Stimulated activated CD4-positive, alpha-beta T cell treated with anti-CD3 and anti-CD28 coated beads, Interleukin-15, amount 100 ng/mL, for 48 hours (primary cell): ENCODE data around the gene ADRA2C.

Experiments
- DNase-seq, 2 donors: peaks; one replicate each; pipeline ENCODE4 v3.0.0-alpha.2; 2020; ENCODE audit warnings: low read depth in 2 of 2

ADRA2C gene

DNA sequence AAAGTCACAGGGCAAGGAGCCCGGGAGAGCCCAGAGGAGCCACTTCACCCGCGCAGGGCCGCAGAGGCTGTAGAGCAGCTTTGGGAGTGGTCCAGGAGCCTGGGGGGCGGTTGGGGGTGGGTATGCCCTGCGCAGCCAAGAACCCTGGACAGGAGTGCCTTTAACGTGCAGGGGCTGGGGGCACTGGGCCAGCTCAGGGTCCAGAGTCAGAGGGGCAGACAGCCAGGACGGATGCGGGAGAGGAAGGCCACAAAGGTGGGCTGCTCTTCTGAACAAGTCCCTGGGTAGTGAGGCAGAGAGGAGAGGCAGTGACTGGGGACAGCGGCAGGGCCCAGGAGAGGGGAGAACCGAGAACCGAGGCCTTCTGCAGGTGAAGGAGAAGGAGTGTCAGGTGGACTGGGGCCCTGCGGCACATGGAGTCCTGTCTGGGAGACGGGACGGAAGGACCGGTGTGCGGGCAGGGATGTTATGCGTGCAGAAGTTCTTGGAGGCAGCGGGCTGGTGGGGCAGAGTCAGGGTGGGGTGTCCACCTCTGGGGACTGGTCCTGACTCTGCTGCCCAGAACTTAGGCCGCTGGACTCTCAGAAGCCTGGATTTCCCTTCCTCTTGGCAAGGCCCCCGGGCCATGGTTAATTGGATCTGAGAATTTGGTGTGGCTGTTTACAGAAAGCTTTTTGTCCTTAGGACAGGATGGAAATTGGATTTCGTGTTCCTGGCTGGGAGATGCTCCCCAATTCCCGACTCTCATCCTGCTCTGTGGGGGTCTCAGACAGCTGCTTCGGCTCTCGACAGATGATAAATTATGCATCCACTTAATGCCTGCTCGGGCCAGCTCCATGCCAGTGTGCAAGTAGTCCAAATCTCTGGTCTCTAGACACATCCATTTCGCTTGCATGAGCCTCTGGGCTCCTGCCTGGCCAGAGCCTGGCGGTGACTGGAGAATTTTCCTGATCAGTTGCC is 31.9 kb downstream of the ADRA2C start:
- no peak for DNase-seq

DNA sequence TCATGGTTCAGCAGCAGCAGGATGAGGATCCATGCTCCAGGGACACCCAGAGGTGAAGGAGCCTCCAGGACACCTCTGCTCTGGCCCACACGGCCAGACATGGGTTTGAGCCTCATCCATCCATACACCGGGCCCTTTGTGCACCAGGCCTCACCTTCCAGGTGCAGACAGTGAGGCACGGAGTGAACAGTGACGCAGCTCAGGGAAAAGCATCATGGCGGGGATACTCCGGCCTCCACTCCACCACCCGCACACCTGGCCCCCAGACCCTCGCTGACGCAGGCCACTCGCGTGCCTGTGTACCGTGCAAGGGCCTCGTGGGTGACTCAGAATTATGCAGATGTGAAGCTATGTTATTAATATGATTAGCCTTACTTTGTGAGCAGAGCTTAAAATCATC is 33.3 kb downstream of the ADRA2C start:
- DNase-seq, result no peak

DNA sequence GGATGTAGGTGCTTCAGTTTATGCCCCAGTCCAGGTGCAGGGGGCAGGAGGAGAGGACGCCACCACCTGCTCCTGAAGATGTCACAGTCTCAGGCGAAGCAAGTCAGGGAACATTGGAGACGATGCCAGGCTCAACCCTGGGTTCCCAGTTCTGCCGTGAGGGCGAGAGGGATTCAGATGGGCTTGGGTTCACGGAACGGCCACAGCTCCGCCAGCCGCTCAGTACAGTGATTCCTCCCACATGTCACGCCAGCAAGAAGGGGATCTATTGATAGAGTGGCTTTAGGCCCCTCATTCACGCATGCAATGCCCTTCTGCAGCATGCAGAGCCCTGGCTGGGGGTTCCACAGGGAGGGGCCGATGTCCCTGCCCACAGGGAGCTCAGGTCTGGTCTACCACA is 34.2 kb downstream of the ADRA2C start:
- no peak for DNase-seq

DNA sequence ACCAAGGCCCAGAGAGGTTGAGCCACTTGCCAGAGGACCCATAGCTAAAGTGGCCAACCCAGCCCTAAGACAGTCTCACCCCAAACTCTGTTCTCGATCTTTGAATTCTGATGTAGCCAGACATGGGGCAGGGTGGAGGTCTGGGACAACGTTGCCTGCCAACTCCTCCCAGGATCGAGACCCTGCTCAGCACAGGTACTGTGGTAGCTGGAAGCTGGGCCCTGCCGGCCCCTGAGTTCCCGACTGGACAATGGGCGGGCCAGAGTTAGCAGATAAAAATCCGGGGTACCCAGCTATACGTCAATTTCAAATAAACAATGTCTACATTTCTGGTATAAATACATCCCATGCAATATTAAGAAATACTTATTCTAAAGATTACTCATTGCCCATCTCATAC is 35.3 kb downstream of the ADRA2C start:
- no peak for DNase-seq

DNA sequence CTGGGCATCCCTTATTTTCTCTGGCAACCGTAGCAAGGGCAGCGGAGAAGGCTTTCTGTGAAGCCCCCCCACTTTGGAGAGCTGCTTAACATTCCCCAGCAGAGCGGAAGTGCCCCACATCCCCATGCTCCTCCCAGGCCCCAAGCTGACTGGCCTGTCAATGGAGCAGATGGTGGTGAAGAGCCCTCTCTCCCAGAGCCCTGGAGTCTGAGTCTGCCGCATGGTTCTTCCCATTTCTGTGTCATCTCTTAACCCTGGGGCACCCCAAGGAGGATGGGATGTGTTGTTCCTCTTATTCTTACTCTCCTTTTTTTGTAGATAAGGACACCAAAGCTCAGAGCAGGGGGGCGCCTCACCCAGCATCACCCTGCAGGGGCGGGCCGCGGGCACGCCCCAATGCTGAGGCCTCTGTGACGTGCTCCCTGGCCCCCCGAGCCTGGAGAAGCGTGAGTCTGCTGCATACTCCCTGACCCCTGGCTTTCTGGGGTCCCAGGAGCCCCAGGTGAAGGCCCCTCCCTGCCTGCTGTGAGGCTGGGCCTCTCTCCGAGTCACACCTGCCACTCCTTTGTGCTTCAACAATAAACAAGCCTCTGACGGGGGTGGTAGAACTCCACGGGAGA is 35.9 kb downstream of the ADRA2C start:
- DNase-seq, result no peak

DNA sequence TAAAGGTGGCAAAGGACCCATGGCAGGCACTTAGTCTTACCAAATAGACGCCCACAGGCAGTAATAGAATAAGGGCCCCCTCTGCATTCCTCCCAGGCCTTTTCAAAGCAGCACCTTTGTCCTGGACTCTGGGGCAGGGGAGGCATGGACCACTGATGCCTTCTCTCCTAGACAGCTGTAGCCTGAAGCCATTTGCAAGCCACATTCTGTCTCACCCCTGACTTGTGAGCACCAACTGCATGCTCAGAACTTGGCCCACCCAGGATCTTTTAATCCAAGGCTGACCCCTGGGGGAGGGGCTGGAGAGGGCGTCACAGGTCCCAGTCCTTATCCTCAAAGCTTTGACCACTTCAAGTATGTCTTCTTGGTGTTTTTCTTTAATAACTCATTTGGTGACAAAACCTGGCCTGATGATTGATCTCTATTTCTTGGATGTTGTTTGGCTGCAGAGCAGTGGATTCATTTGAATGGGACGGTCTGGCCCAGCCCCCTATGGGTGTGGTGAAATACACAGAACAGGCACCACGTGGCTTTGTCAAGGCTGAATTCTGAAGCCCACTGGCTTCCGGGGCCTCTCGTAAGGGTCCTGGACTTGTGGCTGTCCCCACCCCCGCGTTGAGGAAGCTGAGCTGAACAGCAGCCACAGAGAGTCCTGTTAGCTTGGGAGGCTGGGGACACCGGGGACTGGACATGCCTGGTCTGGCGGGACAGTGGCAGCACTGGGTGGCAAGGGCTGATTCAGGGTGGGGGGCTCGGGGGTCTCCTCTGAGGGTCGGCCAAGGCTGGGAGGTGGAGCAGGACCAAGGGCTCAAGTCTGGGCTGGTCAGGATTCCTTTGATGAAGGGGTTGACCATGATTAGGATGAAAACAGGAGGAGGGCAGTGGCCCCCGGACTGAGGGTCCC is 36.6 kb downstream of the ADRA2C start:
- DNase-seq, result no peak

DNA sequence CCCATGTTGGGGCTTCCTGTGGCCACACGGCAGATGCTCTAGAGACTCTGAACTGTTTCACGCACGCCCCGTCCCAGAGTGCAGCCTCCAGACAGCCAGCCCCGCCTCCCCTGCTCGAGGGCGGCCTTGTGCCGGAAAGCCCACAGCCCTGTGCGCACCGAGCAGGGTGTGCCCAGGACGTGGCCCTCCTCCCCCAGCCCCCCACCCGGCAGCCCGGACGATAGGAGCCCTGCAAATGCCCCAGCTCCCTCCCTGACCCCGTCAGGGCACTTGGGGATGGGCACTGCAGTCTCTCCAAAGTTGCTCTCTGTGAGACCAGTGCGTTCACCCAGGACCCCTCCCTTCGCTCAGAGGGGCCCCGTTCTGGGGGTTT is 37.3 kb downstream of the ADRA2C start:
- no peak for DNase-seq

DNA sequence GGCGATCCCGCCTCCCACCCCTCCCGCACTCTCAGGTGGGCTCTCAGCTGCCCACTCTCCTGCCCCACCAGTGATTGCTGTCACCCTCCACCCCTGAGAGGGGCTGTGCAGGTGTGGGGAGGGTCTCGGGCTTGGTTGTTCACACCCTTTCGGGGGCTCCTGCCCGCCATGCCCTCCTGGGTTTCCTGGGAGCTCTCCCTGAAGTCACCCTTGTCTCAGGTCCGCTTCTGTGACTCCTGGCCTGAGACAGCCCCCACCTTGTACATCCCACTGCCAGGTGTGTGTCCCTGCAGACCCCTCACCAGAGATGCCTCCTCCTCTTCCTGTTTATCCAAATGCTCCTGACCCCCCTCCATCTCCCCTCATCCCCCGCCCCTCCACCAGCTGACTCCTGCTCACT is 37.8 kb downstream of the ADRA2C start:
- DNase-seq, result no peak

DNA sequence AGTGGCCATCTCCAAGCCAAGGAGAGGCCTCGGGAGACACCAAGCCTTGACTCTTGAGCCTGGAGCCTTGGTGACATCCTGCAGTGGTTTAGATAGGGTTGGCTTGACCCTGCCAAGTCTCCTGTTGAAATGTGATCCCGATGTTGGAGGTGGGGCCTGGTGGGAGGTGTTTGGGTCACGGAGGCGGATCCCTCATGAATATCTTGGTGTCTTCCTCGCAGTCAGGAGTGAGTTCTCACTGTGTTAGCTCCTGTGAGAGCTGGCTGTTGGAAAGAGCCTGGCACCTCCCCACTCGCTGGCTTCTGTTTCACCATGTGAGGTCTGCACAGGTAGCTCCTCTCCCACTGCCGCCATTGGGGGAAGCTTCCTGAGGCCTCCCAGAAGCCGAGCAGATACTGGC is 38.8 kb downstream of the ADRA2C start:
- no peak for DNase-seq

DNA sequence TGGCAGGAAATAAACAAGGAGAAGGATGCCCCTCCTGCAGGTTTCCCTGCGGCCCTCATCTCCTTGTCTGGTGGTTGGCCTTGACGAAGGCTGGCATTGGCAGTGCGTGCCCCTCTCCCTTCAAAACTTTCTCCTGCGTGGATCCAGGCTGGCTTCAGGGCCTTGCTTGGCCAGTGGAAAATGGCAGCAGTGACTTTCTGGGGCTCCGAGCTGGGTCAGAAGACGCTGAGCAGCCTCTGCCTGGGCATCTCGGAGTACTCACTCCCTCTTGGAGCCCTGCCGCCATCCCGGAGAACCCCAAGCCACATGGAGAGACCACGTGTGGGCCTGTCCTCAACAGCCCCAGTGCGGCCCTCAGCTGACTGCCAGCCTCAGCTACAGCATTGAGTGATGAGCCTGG is 39.5 kb downstream of the ADRA2C start:
- DNase-seq, result no peak

DNA sequence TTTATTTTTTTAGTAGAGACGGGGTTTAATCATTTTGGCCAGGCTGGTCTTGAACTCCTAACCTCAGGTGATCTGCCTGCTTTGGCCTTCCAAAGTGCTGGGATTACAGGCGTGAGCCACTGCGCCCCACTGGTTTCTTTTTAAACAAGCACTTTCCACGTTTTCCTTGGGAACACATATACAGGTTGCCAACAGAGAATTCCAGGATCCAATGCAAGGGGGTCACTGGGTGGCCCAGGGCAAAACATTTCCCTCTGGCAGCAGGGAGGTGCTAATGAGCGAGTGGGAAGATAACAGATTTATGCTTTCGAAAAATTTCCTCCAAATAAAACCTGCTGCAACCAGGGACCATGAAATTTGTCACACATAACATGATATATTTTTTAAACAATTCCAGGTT is 41.1 kb downstream of the ADRA2C start:
- DNase-seq, result no peak

DNA sequence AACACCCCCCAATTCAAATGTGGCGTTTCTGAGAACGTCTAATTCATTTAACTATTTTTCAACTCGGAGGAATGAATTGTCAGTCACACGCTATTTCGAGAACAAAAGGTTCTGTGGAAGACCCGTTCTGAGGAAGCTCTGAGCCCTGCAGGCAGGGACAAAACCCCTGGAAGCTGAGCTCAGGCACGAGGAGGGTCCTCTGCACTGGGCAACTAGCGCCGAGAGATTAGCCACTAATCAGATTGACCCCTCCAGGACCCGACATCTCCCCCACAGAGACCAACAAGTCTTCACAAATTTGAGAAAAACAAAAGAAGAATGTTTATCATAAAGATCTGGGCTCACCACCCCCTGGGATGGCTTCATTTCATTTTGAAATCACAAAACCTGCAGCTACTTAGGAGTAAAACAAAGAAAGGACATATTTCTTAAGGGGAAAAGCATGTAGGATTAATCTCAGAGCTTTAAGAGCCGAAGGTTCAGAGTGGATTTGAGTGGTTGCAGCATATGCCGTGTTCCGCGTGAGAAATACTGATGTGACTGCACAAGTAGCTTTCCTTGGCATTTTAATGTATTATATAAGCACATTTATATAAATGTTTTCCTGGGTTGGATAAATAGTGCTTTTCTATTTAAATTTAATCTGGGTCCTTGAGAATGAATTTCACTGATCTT is 41.8 kb downstream of the ADRA2C start:
- no peak for DNase-seq

DNA sequence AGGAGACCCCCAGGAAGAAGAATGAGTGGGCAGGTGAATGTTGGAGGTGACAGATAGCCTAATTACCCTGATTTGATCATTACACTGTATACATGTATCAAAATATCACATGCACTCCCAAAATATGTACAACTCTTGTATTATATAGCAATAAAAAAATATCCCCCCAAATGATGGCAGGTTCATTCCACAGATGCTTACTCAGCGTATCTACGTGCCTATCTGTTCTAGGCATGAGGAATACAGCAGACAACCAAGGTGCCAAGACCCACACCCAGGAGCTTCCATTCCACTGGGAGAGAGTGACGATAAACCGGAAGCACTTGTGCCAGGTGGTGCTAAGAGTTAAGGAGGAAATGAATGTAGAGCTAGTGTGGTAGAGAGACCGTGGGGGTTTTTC is 42.4 kb downstream of the ADRA2C start:
- DNase-seq, result no peak

DNA sequence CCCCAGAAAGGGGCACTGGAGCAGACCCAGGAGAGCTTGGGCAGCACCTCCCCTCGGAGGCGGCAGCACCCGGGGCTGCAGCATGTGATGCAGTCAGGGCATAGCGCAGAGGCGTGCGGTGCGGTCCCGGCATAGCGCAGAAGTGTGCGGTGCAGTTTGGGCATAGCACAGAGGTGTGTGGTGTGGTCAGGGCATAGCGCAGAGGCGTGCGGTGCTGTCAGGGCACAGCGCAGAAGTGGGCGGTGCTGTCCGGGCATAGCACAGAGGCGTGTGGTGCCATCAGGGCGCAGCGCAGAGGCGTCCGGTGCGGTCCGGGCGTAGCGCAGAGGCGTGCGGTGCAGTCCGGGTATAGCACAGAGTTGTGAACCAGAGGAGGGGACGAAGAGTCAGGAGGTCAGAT is 42.8 kb downstream of the ADRA2C start:
- DNase-seq, result no peak

DNA sequence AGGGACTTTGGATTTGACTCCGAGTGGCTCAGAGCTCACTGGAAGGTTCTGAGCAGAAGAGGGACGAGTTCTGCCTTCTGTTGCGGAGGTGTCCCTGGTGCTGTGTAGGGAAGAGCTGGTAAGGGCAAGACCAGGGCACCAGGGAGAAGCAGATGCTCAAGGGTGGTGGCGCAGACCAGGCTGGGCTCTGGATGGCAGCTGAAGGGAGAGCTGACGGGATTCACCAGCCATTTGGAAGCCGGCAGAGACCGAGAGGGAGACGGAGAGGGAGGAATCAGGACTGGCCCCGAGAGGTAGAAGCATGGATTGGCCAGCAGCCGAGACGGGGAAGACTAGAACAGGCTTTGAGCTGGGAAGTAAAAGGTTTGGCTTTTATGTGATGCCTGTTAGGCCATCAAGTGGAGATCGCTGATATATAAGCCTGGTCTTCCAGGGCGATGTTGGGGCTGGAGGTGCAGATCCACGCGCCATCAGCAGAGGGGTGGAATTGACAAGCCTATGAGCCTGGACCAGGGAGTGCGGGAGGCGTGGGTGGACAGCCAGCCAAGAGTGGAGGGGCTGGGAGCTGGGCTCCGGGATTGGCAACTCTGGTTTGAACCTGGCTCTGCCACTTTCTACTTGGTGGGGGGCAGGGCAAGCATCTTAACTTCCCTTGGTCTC is 43.4 kb downstream of the ADRA2C start:
- DNase-seq, result no peak

DNA sequence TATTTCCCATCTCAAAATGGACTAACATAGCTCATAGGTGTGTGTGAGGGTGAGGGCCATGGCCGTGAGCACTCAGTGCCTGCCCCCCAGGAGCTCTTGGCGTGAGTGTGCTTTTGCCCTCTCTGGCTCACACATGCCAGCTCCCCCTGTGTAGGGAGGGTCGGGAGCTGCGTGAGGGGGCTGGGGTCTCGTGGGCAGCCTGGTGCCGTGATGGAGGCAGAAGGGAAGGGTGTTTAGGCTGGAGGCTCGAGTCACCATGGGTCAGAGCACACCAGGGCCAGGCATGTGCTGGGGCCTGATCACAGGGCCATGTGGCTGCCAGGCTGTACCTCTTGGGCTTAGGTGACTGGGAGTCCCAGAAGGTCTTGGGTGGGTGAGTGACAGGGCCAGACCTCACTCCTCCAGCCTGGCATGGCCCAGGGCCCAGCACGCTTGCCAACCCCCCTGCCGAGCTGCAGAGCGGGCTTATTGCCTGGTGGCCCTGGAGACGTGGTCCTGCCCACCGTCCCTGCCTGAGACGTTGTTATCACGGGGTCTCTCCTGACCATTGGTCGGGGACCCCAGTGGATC is 44.0 kb downstream of the ADRA2C start:
- no peak for DNase-seq

DNA sequence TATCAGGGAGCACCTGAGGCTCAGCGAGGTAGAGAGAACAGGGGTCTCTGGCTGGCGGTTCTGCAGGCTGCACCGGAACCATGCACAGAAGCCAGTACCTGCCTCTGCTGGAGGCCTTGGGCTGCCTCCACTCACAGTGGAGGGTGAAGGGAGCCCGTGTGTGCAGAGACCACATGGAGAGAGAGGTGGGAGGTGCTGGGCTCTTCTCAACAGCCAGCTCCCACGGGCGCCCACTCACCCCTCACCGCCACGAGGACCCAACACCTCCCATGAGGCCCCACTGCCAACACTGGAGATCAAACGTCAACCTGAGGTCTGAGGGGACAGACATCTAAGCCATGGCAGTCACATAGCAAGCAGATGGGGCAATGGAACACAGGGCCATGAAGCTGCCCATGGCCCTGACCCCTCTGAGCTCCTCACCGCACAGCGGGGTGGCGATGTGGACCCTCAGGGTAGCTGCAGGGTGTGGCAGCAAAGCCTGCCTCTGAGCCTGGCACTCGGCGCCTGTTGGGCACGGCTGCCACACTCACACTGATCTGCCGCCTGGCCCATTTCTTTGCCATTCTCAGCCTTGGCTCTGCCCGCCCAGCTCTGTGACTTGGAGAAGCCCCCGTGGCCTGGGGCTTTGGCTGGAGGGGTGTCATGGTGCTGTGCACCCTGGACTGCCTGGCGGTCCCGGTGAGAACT is 44.8 kb downstream of the ADRA2C start:
- DNase-seq, result no peak

DNA sequence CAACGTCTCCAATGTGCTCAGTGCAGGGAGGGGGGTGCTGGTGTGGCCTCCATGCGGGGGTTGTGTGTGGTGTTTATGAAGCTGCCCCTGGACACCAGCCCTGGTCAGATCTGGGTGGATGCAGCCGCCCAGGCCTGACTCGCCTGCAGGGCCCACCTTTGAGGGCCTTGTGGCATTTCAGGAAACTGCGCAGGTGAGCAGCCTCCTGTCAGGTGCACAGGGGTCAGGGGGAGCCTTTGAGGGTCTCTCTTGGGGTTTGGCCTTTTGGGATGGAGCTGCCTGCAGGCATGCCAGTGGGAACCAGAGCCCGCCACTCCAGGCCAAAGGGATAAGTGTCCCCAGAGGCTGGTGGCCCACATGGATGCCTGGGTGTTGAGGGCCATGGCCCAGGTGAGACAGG is 45.4 kb downstream of the ADRA2C start:
- DNase-seq, result no peak

DNA sequence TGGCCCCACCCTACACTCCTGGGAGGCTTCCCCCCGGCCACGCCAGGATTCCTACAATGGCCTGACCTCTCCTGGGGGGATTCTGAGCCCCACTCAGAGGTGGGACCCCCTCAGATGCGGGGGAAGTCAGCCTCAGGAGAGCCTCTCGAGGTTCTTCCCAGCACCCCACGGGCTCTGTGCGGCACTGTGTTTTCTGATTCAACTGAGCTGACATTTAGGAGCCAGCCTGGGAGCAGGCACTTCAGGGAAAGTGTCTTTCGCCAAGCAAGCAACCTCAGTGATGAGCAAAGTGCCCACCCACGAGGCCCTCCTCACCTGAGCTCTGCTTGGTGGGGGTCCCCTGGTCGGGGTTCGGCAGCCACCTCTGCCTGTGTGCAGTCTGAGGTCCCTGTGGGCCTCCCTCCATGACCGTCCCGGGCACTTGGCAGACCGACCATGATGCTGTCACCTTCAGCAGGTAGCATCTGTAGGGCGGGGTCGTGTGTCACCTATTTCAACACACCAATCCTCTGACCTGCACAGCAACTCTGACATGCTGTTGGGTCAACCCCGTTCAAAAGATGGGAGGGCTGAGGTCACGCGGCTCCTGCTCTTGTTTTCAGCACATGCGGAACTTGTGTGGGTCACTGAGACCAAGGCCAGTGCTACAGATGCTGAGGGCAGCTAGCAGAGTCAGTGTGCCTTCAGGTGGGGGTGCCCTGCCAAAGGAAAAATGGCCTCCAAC is 46.2 kb downstream of the ADRA2C start:
- no peak for DNase-seq
